ENCODE results near the gene SLC30A10. TPM values are rescaled to one million over a fixed set of nuclear protein-coding genes. Genes with fewer than 3 reads are reported as not detected.

SLC30A10 gene
- total and polyA plus RNA-seq, 2 of the 13 experiments (the other 11 are each of a cell fraction or from before 2014, with no cell fraction given) = 20.9 to 30.2 TPM

DNA sequence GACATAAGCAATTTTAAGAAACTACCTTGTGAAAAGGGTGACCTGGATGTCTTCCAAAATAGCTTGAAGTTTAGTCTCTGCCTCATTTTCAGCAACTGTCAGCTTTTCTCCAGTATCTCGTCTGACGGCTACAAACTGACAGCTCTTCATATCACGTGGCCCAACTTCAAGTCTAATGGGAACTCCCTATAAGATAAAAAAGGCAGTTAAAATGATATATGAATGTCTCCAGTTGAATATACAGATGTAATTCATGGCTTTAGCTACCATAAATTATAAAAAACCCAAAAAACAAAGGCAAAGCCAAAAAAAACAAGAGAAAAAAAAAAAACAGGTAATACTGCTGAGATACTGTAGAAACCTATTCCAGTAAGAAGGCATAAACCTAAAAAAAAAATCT lies 44.9 kb upstream of the SLC30A10 start:
- POLR2A ChIA-PET = no interaction called here
- FAIRE-seq (no peak), ATAC-seq (no peak), DNase-seq (ENCODE audit: low spot score) (no peak)
- Histone ChIP-seq H3K36me3 (replicated peaks in 1 of 2; ENCODE audit: control insufficient read depth in 1 of 2, insufficient read depth in 2 of 2, low read length in 2 of 2) (peaks cover 8 to 63% of the 10 kb centered on the region in 2 experiments; a peak in 4 of 5 replicates), H3K9ac (ENCODE audit: insufficient read depth, low read depth, low read length) (no peak overlapping the region), H3K9me3 (ENCODE audit: low read length) (no peaks in the 10 kb centered on the region), H2AFZ (ENCODE audit: low read length) (no peak overlapping the region), H3K4me2 (ENCODE audit: low read depth, low read length) (no peak overlapping the region), H3K4me1 (ENCODE audit: insufficient read depth, low read length) (no peaks in the 10 kb centered on the region), H3K27ac (ENCODE audit: extremely low read length, insufficient read depth, low read length) (no peak overlapping the region), H3K79me2 (ENCODE audit: insufficient read depth, low read length) (no peaks in the 10 kb centered on the region), H4K20me1 (ENCODE audit: insufficient read depth, low read length) (no peaks in the 10 kb centered on the region), H3K4me3 (replicated peaks in 1 of 3; ENCODE audit: insufficient read depth in 1 of 3, low read depth in 2 of 3, low read length in 3 of 3) (no peak overlapping the region), H3K27me3 (ENCODE audit: control insufficient read depth in 1 of 2, insufficient read depth in 2 of 2, low read length in 2 of 2) (no peaks in the 10 kb centered on the region)
- CTCF ChIA-PET (ENCODE audit: low intra/inter-chr PET ratio, low total read pairs) = no interaction called here
- intact Hi-C loops (cut with micrococcal nuclease; ENCODE audit: unreplicated experiment) (no loop called here), in situ Hi-C loops (cut with HindIII; ENCODE audit: extremely low pct_ligation_motif_present, low pct_unique_long_range_greater_than_20kb) (no loop called here)
- no TSS peak for BruUV-seq (replicated peaks)
- TF ChIP-seq, protein P1, sequence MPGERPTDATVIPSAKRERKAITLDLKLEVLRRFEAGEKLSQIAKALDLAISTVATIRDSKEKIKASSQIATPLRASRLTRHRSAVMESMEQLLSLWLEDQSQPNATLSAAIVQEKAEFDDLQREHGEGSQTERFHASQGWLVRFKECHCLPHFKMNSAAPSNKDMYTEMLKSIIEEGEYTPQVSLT (CRISPR knock-in tag; IDR thresholded peaks at IDR 0.05; ENCODE audit: borderline replicate concordance, low read depth) = no peak
- TF ChIP-seq, protein P2, sequence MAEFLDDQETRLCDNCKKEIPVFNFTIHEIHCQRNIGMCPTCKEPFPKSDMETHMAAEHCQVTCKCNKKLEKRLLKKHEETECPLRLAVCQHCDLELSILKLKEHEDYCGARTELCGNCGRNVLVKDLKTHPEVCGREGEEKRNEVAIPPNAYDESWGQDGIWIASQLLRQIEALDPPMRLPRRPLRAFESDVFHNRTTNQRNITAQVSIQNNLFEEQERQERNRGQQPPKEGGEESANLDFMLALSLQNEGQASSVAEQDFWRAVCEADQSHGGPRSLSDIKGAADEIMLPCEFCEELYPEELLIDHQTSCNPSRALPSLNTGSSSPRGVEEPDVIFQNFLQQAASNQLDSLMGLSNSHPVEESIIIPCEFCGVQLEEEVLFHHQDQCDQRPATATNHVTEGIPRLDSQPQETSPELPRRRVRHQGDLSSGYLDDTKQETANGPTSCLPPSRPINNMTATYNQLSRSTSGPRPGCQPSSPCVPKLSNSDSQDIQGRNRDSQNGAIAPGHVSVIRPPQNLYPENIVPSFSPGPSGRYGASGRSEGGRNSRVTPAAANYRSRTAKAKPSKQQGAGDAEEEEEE (CRISPR knock-in tag; IDR thresholded peaks at IDR 0.05; ENCODE audit: borderline replicate concordance) = no peak
- TF ChIP-seq ZNF235 (CRISPR knock-in tag; IDR thresholded peaks at IDR 0.05; ENCODE audit: borderline replicate concordance) = no peak
- no peak for TF ChIP-seq ZNF616 (CRISPR knock-in tag; IDR thresholded peaks at IDR 0.05; ENCODE audit: low read depth)
- no peak for TF ChIP-seq SIX4 (CRISPR knock-in tag; IDR thresholded peaks at IDR 0.05)
- no peak for TF ChIP-seq ZNF335 (CRISPR knock-in tag; IDR thresholded peaks at IDR 0.05)
- TF ChIP-seq, protein P3, sequence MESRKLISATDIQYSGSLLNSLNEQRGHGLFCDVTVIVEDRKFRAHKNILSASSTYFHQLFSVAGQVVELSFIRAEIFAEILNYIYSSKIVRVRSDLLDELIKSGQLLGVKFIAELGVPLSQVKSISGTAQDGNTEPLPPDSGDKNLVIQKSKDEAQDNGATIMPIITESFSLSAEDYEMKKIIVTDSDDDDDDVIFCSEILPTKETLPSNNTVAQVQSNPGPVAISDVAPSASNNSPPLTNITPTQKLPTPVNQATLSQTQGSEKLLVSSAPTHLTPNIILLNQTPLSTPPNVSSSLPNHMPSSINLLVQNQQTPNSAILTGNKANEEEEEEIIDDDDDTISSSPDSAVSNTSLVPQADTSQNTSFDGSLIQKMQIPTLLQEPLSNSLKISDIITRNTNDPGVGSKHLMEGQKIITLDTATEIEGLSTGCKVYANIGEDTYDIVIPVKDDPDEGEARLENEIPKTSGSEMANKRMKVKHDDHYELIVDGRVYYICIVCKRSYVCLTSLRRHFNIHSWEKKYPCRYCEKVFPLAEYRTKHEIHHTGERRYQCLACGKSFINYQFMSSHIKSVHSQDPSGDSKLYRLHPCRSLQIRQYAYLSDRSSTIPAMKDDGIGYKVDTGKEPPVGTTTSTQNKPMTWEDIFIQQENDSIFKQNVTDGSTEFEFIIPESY (CRISPR knock-in tag; IDR thresholded peaks at IDR 0.05) = no peak
- TF ChIP-seq AKAP8 (CRISPR knock-in tag; IDR thresholded peaks at IDR 0.05) = no peak
- no peak for TF ChIP-seq ZBTB42 (CRISPR knock-in tag; IDR thresholded peaks at IDR 0.05)
- TF ChIP-seq, protein P4, sequence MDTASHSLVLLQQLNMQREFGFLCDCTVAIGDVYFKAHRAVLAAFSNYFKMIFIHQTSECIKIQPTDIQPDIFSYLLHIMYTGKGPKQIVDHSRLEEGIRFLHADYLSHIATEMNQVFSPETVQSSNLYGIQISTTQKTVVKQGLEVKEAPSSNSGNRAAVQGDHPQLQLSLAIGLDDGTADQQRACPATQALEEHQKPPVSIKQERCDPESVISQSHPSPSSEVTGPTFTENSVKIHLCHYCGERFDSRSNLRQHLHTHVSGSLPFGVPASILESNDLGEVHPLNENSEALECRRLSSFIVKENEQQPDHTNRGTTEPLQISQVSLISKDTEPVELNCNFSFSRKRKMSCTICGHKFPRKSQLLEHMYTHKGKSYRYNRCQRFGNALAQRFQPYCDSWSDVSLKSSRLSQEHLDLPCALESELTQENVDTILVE (CRISPR knock-in tag; IDR thresholded peaks at IDR 0.05) = no peak
- TF ChIP-seq SRSF1 (optimal IDR thresholded peaks at IDR 0.05; ENCODE audit: low read depth, low read length) = no peak
- no peak for TF ChIP-seq ZBTB21 (CRISPR knock-in tag; IDR thresholded peaks at IDR 0.05)
- TF ChIP-seq, protein P5, sequence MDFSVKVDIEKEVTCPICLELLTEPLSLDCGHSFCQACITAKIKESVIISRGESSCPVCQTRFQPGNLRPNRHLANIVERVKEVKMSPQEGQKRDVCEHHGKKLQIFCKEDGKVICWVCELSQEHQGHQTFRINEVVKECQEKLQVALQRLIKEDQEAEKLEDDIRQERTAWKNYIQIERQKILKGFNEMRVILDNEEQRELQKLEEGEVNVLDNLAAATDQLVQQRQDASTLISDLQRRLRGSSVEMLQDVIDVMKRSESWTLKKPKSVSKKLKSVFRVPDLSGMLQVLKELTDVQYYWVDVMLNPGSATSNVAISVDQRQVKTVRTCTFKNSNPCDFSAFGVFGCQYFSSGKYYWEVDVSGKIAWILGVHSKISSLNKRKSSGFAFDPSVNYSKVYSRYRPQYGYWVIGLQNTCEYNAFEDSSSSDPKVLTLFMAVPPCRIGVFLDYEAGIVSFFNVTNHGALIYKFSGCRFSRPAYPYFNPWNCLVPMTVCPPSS (IDR thresholded peaks at IDR 0.05) = no peak
- TF ChIP-seq ZNF282 (IDR thresholded peaks at IDR 0.05; ENCODE audit: partially characterized antibody) = no peak
- TF ChIP-seq FOXA1 (IDR thresholded peaks at IDR 0.05) = no peak
- no peak for TF ChIP-seq FOXA1 (CRISPR knock-in tag; IDR thresholded peaks at IDR 0.05)
- TF ChIP-seq KDM6A (CRISPR knock-in tag; IDR thresholded peaks at IDR 0.05; ENCODE audit: low read depth) = no peak
- TF ChIP-seq SAP130 (CRISPR knock-in tag; IDR thresholded peaks at IDR 0.05; ENCODE audit: low read depth) = no peak
- TF ChIP-seq ZNF577 (CRISPR knock-in tag; IDR thresholded peaks at IDR 0.05; ENCODE audit: borderline replicate concordance, low read depth) = no peak
- WGBS (ENCODE audit: low lambda C conversion rate) = 97% methylated on average over 3 of the region's 3 CpGs
